DMS114 treated with DMSO at 0.1 percent for 48 hours (cell line): Measurements from ENCODE around the gene FOXP4.

Experiments used
- DNase-seq: peaks from one replicate; lab custom pipeline; 2025; ENCODE audit not compliant: unreplicated experiment; lab: John Stamatoyannopoulos, UW

FOXP4 gene

GRCh38 chr6:41545703-41546474 lies at the start of gene FOXP4:
Gene FOXP4 (plus strand): TSS chr6:41546381. CDS start chr6:41565761, 19,380 bp downstream.
- peak; percentile 94 for DNase-seq

- DNase-seq, result no peak
These were observed 48.6 kb upstream of the FOXP4 start for GRCh38 chr6:41497573-41497972.

- DNase-seq, result no peak
These were observed 48.2 kb upstream of the FOXP4 start for GRCh38 chr6:41497994-41498393.

GRCh38 chr6:41498968-41499599 lies 47.1 kb upstream of the FOXP4 start:
- DNase-seq, result no peak

- DNase-seq, result no peak
These were observed 45.6 kb upstream of the FOXP4 start for GRCh38 chr6:41500561-41500960.

- DNase-seq, result no peak
These were observed 43.6 kb upstream of the FOXP4 start for GRCh38 chr6:41502566-41502916.

- no peak for DNase-seq
These were observed 43.1 kb upstream of the FOXP4 start for GRCh38 chr6:41502917-41503671.

- no peak for DNase-seq
These were observed 42.2 kb upstream of the FOXP4 start for GRCh38 chr6:41503827-41504465.

- no peak for DNase-seq
These were observed 41.6 kb upstream of the FOXP4 start for GRCh38 chr6:41504466-41505121.

- DNase-seq, result peak; percentile 31
These were observed 40.8 kb upstream of the FOXP4 start for GRCh38 chr6:41505122-41506049.

- no peak for DNase-seq
These were observed 37.7 kb upstream of the FOXP4 start for GRCh38 chr6:41508479-41508878.

GRCh38 chr6:41509580-41509979 lies 36.6 kb upstream of the FOXP4 start:
- no peak for DNase-seq

GRCh38 chr6:41511443-41512060 lies 34.6 kb upstream of the FOXP4 start:
- DNase-seq, result no peak

GRCh38 chr6:41512146-41512701 lies 34.0 kb upstream of the FOXP4 start:
- DNase-seq, result no peak

- DNase-seq, result no peak
These were observed 30.2 kb upstream of the FOXP4 start for GRCh38 chr6:41515995-41516394.

GRCh38 chr6:41518118-41518517 lies 28.1 kb upstream of the FOXP4 start:
- DNase-seq, result no peak

- DNase-seq, result no peak
These were observed 26.9 kb upstream of the FOXP4 start for GRCh38 chr6:41519305-41519744.

GRCh38 chr6:41519745-41520699 lies 26.2 kb upstream of the FOXP4 start:
- DNase-seq, result no peak
